Right lobe of liver (tissue), 4 donors: ENCODE data around the gene SECISBP2.

Experiments used
- POLR2A ChIP-seq: fragments of 450-650 bp; IDR thresholded peaks from one replicate; pipeline ENCODE4 v1.6.1; 2017; ENCODE audit warnings: antibody characterized with exemption, mild to moderate bottlenecking
- TF ChIP-seq, protein P1 (sequence below), 4 donors: fragments of 200-600 bp in 3 of 4; fragments of 450-650 bp in 1 of 4; IDR thresholded peaks; one replicate each; pipeline versions ENCODE4 v1.5.1 to v1.8.0; 2016 to 2022; ENCODE audit warnings: antibody characterized with exemption in 4 of 4, mild to moderate bottlenecking in 2 of 4
- donor health status: DM: no; HTN: no; CAD: no.
- donor health status: DM: no; HTN: no; CAD: no.
- donor health status: DM: no; HTN: yes; CAD: no.

DNA sequence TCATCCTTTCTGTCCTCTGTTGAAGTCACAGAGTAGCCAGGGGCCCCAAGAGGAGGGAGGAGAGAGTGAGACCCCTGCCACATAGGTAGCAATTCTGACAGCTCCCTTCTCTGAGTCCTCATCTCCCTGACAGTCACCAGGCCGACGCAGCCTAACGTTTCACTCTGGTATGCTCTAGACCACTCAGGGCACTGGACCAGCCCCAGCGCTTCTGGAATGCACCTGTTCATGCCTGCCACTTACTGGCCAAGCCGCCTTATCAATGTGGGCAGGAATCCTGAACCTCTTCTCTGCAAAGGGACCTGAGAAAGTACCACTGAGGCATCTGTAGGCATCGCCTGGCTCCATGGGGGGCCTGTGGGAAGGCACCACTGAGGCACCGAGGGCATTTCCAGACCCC is 50.2 kb downstream of the SECISBP2 start:
- no peak for TF ChIP-seq POLR2A
- TF ChIP-seq, protein P1, sequence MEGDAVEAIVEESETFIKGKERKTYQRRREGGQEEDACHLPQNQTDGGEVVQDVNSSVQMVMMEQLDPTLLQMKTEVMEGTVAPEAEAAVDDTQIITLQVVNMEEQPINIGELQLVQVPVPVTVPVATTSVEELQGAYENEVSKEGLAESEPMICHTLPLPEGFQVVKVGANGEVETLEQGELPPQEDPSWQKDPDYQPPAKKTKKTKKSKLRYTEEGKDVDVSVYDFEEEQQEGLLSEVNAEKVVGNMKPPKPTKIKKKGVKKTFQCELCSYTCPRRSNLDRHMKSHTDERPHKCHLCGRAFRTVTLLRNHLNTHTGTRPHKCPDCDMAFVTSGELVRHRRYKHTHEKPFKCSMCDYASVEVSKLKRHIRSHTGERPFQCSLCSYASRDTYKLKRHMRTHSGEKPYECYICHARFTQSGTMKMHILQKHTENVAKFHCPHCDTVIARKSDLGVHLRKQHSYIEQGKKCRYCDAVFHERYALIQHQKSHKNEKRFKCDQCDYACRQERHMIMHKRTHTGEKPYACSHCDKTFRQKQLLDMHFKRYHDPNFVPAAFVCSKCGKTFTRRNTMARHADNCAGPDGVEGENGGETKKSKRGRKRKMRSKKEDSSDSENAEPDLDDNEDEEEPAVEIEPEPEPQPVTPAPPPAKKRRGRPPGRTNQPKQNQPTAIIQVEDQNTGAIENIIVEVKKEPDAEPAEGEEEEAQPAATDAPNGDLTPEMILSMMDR (IDR thresholded peaks at IDR 0.05) = no peak
